GM18873 (cell line): ENCODE measurements around the gene SHOC1.
A peak's percentile ranks its signal among the peaks of the same experiment; 100 is the strongest.
"Not testable (repeated sequence)": the region's sequence is repeated elsewhere in the genome, so short reads cannot be mapped to it uniquely, and the experiment has no call there.

ENCODE experiments used
- ATAC-seq: cut with Tn5 transposase; IDR thresholded peaks from one replicate; pipeline ENCODE4 v1.9.1; 2021; ENCODE audit warnings: mild to moderate bottlenecking, moderate library complexity, moderate number of reproducible peaks; ENCODE audit not compliant: unreplicated experiment, low FRiP score

SHOC1 gene

DNA sequence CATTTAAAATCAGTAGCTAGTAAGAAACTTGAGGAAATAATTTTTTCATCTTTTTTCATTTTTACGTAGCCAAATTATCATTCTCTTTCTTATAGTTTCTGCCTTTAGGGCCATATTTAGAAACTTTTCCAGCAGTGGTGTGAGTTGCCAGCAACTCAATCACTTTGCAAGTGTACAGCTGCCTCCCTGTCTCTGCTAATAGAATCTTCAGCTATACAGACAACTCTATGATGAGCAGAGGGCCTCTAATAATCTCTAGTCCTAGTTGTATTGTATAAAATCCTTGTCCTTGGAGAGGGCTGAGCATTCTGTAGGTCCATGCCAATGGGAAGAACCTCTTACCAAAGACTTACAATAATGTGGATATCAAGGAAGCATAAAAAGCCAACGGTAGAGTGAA is 11.5 kb upstream of the SHOC1 start:
- no peak for ATAC-seq

DNA sequence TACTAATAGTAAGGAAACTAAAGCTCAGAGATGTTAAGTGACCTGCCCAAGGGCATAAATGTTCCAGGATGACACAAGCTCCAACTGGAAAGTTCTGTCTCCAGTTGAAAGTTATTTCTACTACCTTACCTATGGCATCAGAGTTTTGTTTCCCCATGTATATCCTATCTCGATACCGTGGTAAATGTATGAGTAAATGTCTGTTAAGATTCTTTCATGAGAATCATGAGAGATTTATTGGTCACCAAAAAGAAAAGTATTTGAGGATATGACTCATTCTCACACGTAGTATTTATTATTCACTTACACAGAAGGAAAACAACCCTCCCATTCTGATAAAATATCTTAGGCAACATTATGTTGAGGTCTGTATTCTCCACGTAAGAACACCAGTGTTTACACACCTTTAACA is 11.1 kb upstream of the SHOC1 start:
- no peak for ATAC-seq

DNA sequence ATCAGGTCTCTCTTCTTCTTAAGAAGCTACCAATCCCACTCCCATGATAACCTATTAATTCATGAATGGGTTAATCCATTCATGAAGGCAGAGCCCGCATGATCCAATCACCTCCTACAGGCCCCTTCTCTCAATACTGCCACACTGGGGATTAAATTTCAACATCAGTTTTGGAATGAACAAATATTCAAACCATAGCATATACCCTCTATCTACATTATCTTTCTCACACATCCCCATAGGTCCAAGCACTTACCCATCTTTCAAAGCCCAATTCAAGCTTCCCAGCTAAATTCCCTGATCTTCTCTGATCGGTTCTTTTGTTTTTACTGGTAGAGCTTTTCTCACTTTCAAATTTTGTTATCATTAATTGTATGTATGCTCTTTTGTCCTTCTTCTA is 10.5 kb upstream of the SHOC1 start:
- ATAC-seq, result no peak

DNA sequence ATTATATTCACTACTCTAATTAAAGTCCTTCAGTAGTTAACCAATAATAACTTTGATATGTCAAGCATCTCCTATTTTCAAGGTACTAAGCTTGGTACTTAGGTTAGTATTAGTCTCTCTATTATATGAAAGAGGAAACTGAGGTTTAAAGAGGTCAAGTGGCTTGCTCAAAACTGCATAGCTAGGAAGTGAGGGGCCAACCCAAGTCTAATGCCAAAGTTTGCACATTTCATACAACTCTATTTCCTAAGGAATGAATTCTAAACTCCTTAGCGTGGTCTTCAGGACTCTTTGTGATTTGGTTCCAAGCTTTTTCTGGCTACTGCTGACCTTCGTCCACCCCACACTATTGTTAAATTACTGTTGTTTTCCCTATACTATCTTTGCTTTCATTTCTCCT is 9.9 kb upstream of the SHOC1 start:
- no peak for ATAC-seq

DNA sequence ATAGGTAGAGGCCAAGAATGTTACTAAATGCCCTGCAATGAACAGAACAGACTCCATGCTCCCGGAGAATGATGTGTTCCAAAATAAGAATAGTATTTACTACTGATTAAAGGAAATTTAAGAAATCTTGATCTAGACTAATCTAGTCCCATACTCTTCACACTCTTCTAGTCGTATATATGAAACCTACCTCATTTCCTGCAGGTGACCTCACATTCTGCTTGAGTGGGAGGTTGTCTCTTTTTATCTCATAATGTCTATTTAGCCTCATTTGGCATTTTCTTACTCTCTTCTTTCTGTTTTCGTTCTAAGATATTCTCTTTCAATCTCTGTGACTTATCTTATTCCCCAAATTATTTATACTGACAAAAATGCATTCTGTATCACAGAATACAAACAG is 9.2 kb upstream of the SHOC1 start:
- ATAC-seq, result no peak

GRCh38 chr9:111799915-111800526 is 5.3 kb upstream of the SHOC1 start:
- no peak for ATAC-seq

DNA sequence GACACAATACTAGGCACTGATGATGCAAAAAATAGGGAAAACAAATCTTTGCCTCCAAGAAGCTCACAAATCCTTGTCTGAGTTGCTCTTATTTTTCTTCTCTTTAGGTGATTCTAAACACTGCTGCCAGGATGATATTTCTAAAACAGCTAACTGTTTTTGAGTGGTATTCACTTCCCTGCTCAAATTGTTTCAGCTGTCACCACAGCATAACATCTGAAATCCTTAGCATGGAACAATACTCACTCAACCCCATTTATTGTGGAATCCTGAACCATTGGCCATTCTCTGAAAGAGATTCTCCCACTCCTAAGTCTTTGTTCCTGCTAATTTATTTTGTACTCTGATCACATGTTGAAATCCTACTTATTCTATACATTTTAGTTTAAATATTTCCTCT is 4.8 kb upstream of the SHOC1 start:
- no peak for ATAC-seq

- no peak for ATAC-seq
These were observed 4.0 kb upstream of the SHOC1 start for GRCh38 chr9:111798786-111799185.

DNA sequence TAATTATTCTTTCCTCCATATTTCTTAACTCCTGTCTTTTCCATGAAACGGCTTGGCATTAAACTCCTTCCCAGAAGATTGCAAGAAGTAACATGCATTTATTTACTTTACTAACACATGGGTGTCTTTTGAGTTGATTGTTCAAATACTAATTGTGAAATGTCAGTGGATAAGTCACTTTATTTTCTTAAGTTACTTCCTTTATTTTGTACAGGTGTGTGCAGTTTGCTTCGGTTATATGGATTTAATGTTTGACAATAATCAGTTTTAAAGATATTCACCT is 761 bp upstream of the SHOC1 start:
- ATAC-seq, result no peak

- not testable (repeated sequence) for ATAC-seq
These were observed 2.9 kb downstream of the SHOC1 start for GRCh38 chr9:111791821-111792220.

DNA sequence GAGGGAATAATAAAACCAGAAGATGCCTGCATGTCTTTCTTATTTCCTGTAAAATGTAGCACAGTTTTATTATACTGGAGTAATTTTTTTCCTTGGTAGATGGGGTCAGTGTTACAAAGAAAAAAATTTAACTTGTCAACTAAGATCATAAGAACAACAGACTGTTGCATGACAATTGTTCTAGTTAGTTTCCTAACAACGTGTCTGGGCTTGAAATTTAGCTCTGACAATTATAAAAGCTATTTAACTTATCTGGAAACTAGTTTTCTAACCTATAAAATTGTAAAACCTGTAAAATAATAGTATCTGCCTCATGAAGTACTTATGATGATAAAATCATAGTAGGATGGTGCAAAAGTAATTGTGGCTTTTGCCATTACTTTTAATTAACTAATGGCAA is 4.9 kb downstream of the SHOC1 start:
- ATAC-seq, result no peak

GRCh38 chr9:111783857-111784256 is 10.9 kb downstream of the SHOC1 start:
- ATAC-seq, result no peak

- no peak for ATAC-seq
These were observed 11.3 kb downstream of the SHOC1 start for GRCh38 chr9:111783424-111783823.

DNA sequence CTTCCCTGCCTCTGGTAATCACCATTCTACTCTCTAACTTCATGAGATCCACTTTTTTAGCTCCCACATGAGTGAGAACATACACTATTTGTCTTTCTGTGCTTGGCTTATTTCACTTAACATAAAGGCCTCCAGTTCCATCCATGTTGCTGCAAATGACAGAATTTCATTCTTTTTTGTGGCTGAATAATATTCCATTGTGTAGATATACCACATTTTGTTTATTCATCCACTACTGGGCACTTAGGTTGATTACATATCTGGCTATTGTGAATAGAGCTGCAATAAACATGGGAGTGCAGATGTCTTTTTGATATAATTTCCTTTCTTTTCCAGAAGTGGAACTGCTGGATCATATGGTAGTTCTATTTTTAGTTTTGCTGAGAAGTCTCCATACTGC is 28.7 kb downstream of the SHOC1 start:
- ATAC-seq, result no peak

- ATAC-seq, result no peak
These were observed 32.2 kb downstream of the SHOC1 start for GRCh38 chr9:111762556-111762955.

GRCh38 chr9:111759762-111760639 is 34.7 kb downstream of the SHOC1 start:
- ATAC-seq, result peak; percentile 50

- no peak for ATAC-seq
These were observed 39.9 kb downstream of the SHOC1 start for GRCh38 chr9:111754800-111755199.

DNA sequence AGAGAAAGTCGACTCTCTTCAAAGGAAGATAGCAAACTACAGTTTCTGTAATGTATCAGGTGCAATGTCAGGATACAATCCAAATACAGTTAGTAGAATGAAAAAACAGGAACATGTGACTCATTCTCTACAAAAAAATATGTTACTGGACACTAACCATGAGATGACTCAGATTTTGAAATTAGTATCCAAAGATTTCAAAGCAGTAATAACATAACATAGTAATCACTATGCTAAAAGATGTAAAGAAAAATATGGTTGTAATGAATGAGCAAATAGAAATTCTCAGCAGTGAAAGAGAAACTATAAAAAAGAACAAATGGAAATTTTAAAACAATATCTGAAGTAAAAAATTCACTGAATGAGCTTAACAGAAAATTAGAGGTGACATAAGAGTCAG is 42.3 kb downstream of the SHOC1 start:
- ATAC-seq, result no peak
